Erythroblast (primary cell): ENCODE data around the gene RNF169.

ENCODE experiments used
- GATA1 ChIP-seq: IDR thresholded peaks from 2 replicates; pipeline ENCODE4 v1.6.1; 2011; ENCODE audit warnings: low read depth, mild to moderate bottlenecking, control low read depth, low read length, moderate library complexity
- POLR2A ChIP-seq: IDR thresholded peaks from 2 replicates; pipeline ENCODE4 v1.6.1; 2011; ENCODE audit warnings: mild to moderate bottlenecking, low read length

GRCh38 chr11:74819400-74819799 lies 70.8 kb downstream of the RNF169 start:
- no peak for TF ChIP-seq POLR2A
- no peak for TF ChIP-seq GATA1
